Subcutaneous adipose tissue (tissue), 4 donors: ENCODE results near the gene OCRL. TPM values are rescaled to one million over a fixed set of nuclear protein-coding genes. Genes with fewer than 3 reads are reported as not detected.

Experiments
- CTCF ChIP-seq: fragments of 450-650 bp; IDR thresholded peaks from one replicate; pipeline ENCODE4 v1.5.1; 2016; ENCODE audit warnings: low read depth, mild to moderate bottlenecking, control low read depth, antibody characterized with exemption, moderate library complexity
- small RNA-seq: library from RNA; depleted of rRNA; stranded (forward); fragments of <200 nt; gene quantifications from one replicate; pipeline ENCODE3, GENCODE V24; 2016
- total RNA-seq, 4 donors: library from RNA; depleted of rRNA; stranded (reverse); fragments of >200 nt; gene quantifications; one replicate each; pipeline ENCODE4 v1.1.0, GENCODE V29; 2016

The OCRL gene
- total RNA-seq, 4 donors from 2014 or later, result 20.3 to 25.7 (median 22.0) TPM

GRCh38 chrX:129636175-129636681 lies 96.2 kb downstream of the OCRL start:
- no peak for TF ChIP-seq CTCF

GRCh38 chrX:129637217-129638109 lies 97.4 kb downstream of the OCRL start:
- TF ChIP-seq CTCF, result no peak

- no peak for TF ChIP-seq CTCF
Measured at GRCh38 chrX:129638917-129639316, 98.9 kb downstream of the OCRL start.

GRCh38 chrX:129640737-129641136 lies 100.7 kb downstream of the OCRL start:
- no peak for TF ChIP-seq CTCF

GRCh38 chrX:129641469-129641868 lies 101.4 kb downstream of the OCRL start:
- TF ChIP-seq CTCF, result no peak

GRCh38 chrX:129641941-129642340 lies 101.9 kb downstream of the OCRL start:
- TF ChIP-seq CTCF, result no peak

Small RNAs within 50 kb of the gene (small RNA-seq; reads per million reads assigned to genes)
- not detected for gene RF01169

Other genes starting within 250 kb of the OCRL start
- 10 to 100 TPM; 28.8 to 39.9 (median 37.7) TPM for gene SMARCA1, start 16.8 kb upstream of the OCRL start, total RNA-seq
- under 1 TPM in 2 of 4 donors, not detected in 2; 0.19 to 0.44 TPM for gene APLN, start 114.7 kb downstream of the OCRL start, total RNA-seq
- 10 to 100 TPM in 2 of 4 donors, 1 to 10 TPM in 2; 3.4 to 25.0 (median 8.4) TPM for gene XPNPEP2, start 198.7 kb downstream of the OCRL start, total RNA-seq
- gene SASH3, start 239.7 kb downstream of the OCRL start, total RNA-seq, result 10 to 100 TPM in 3 of 4 donors, 1 to 10 TPM in 1; 7.3 to 76.3 (median 18.0) TPM